ENCODE results near the gene SEZ6L2. TPM values are rescaled to one million over a fixed set of nuclear protein-coding genes. Genes with fewer than 3 reads are reported as not detected.

The SEZ6L2 gene
- total and polyA plus RNA-seq, 2 of the 8 experiments (the other 6 are each of a cell fraction or from before 2014, with no cell fraction given) = 43.5 to 47.7 TPM

DNA sequence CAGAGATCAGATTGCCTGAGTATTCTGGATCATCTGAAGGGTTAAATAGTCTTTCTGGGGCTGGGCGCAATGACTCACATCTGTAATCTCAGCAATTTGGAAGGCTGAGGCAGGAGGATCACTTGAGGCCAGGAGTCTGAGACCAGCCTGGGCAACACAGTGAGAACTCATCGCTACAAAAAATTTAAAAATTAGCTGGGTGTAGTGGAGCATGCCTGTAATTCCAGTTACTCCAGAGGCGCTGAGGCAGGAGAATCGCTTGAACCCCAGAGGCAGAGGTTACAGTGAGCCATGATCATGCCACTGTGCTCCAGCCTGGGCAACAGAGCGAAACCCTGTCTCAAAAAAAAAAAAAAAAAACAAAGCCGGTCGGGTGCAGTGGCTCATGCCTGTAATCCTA, 63.4 kb downstream of the SEZ6L2 start:
- no peak overlapping the region for H3K4me2 ChIP-seq (ENCODE audit: insufficient read depth in 1 of 2, low read depth in 2 of 2, low read length in 2 of 2)
- H2BK12ac ChIP-seq (ENCODE audit: low read depth, low read length) = no peak overlapping the region
- H2AFZ ChIP-seq (ENCODE audit: low read length) = no peak overlapping the region
- TF ChIP-seq GABPA (IDR thresholded peaks at IDR 0.05; ENCODE audit: borderline replicate concordance, insufficient read depth, low read length) = no peak
- no peak for TF ChIP-seq CHD1 (IDR thresholded peaks at IDR 0.05; ENCODE audit: low read depth, low read length)
- TF ChIP-seq YY1 (IDR thresholded peaks at IDR 0.05; ENCODE audit: low read depth, low read length) = no peak
- TF ChIP-seq SUZ12 (IDR thresholded peaks at IDR 0.05; ENCODE audit: low read length) = no peak
- no peak for TF ChIP-seq POU5F1 (IDR thresholded peaks at IDR 0.05; ENCODE audit: low read depth, low read length)
- TF ChIP-seq GTF2F1 (IDR thresholded peaks at IDR 0.05; ENCODE audit: borderline replicate concordance, low read depth, low read length) = no peak
- no peak for TF ChIP-seq CTBP2 (IDR thresholded peaks at IDR 0.05; ENCODE audit: borderline replicate concordance, insufficient read depth, insufficient read length, low read length)
- TF ChIP-seq TEAD4 (IDR thresholded peaks at IDR 0.05; ENCODE audit: low read depth, low read length) = no peak
- no peak for TF ChIP-seq POLR2AphosphoS5 (IDR thresholded peaks at IDR 0.05; ENCODE audit: low read depth, low read length)
- no peak for TF ChIP-seq SP4 (IDR thresholded peaks at IDR 0.05; ENCODE audit: low read length)
- no peak for TF ChIP-seq PHF8 (conservative IDR thresholded peaks at IDR 0.05; ENCODE audit: low read depth, low read length)
- no peak for TF ChIP-seq RBBP5 (IDR thresholded peaks at IDR 0.05; ENCODE audit: borderline replicate concordance, low read depth, low read length)
- TF ChIP-seq BRCA1 (IDR thresholded peaks at IDR 0.05; ENCODE audit: low read depth, low read length) = no peak
- no peak overlapping the region for H2BK5ac ChIP-seq (ENCODE audit: low read depth, low read length)
- no peak overlapping the region for H3K4ac ChIP-seq (replicated peaks; ENCODE audit: insufficient read length, low read depth, low read length)
- H3K9ac ChIP-seq (replicated peaks in 1 of 4; ENCODE audit: extremely low read depth in 1 of 4, low read depth in 3 of 4, low read length in 3 of 4) = no peak overlapping the region
- no peaks in the 10 kb centered on the region for H3K79me2 ChIP-seq (ENCODE audit: control insufficient read depth in 1 of 2, insufficient read depth in 2 of 2, low read length in 2 of 2)
- H3K27ac ChIP-seq (ENCODE audit: low read depth, low read length) = no peak overlapping the region
- H3K79me1 ChIP-seq (ENCODE audit: low read depth, low read length) = no peaks in the 10 kb centered on the region
- WGBS, 2 experiments (ENCODE audit: extremely low coverage in 1 of 2, insufficient coverage in 1 of 2, insufficient read length in 1 of 2, insufficient replicate concordance in 2 of 2, low coverage in 1 of 2, low lambda C conversion rate in 2 of 2, missing lambda C conversion rate in 1 of 2) = 88% methylated on average over 6 of the region's 7 CpGs; no CpG with 5 or more reads in 1 of the 2 experiments
- H3K36me3 ChIP-seq (ENCODE audit: control insufficient read depth in 2 of 4, insufficient read depth in 4 of 4, low read length in 3 of 4) = no peaks in the 10 kb centered on the region
- no peaks in the 10 kb centered on the region for H4K20me1 ChIP-seq (replicated peaks in 1 of 2; ENCODE audit: control insufficient read depth in 1 of 2, insufficient read depth in 2 of 2, low read length in 2 of 2)
- H3K14ac ChIP-seq (ENCODE audit: insufficient read length) = no peak overlapping the region
- DNase-seq (ENCODE audit: low read depth in 1 of 2, low spot score in 2 of 2) (no peak), FAIRE-seq (no peak)
- no peak overlapping the region for H3K23ac ChIP-seq (ENCODE audit: insufficient read length)
- H4K91ac ChIP-seq (replicated peaks; ENCODE audit: insufficient read length, low read length) = no peak overlapping the region
- H3K23me2 ChIP-seq (ENCODE audit: low read depth, low read length) = no peaks in the 10 kb centered on the region
- H3K27me3 ChIP-seq (replicated peaks in 1 of 4; ENCODE audit: control insufficient read depth in 3 of 4, extremely low read depth in 1 of 4, insufficient read depth in 3 of 4, low read length in 3 of 4) = no peaks in the 10 kb centered on the region
- CTCF ChIA-PET (ENCODE audit: partially characterized antibody) = interaction anchor here (0.9 to 3.6 kb wide), 3 partner anchors 12 to 26 kb away, joined by 3 to 27 read pairs (median 4); no protein-coding TSS in a partner anchor
- H3K9me3 ChIP-seq (ENCODE audit: insufficient read depth in 2 of 2, low read depth in 1 of 2, low read length in 1 of 2) = no peaks in the 10 kb centered on the region
- no peak overlapping the region for H2BK120ac ChIP-seq (replicated peaks; ENCODE audit: low read depth, low read length)
- H3K56ac ChIP-seq (replicated peaks; ENCODE audit: insufficient read length, low read depth, low read length) = no peak overlapping the region
- POLR2A ChIA-PET (ENCODE audit: partially characterized antibody) = interaction anchor here (0.9 to 1.5 kb wide), 3 partner anchors 9 to 14 kb away, joined by 3 to 6 read pairs (median 4); no protein-coding TSS in a partner anchor
- no peak overlapping the region for H4K8ac ChIP-seq (ENCODE audit: extremely low read depth, insufficient read depth, low read length)
- H2AK5ac ChIP-seq (ENCODE audit: low read depth, low read length) = no peak overlapping the region
- H3K4me1 ChIP-seq (replicated peaks in 1 of 4; ENCODE audit: control insufficient read depth in 3 of 4, insufficient read depth in 4 of 4, low read length in 3 of 4) = peaks cover 0 to 2% (median 0%) of the 10 kb centered on the region in 4 experiments; a peak in 1 of 7 replicates
- no peak overlapping the region for H2BK20ac ChIP-seq (ENCODE audit: low read length)
- no peak overlapping the region for H4K5ac ChIP-seq (ENCODE audit: insufficient read length, low read depth, low read length)
- H3K4me3 ChIP-seq (ENCODE audit: extremely low read depth in 1 of 4, insufficient read depth in 2 of 4, low read depth in 3 of 4, low read length in 4 of 4) = no peak overlapping the region
- no peak overlapping the region for H3K18ac ChIP-seq (ENCODE audit: extremely low read depth, low read length)
- no peak overlapping the region for H2BK15ac ChIP-seq (ENCODE audit: low read length)
